HL-60 (cell line): ENCODE measurements around the gene LMAN2.
A peak's percentile ranks its signal among the peaks of the same experiment; 100 is the strongest.

Experiments used
- DNase-seq, 2 experiments: peaks; one replicate each; pipeline ENCODE4 v3.0.0-alpha.2; 2010 to 2020; ENCODE audit warnings: low read depth in 1 of 2, low spot score in 1 of 2
- H3K27ac ChIP-seq: fragments of 250-450 bp; sonication (Bioruptor Pico); replicated peaks from 2 replicates; pipeline ENCODE4 v1.5.1; 2020; ENCODE audit warnings: mild to moderate bottlenecking, moderate library complexity
- H3K27me3 ChIP-seq: fragments of 250-450 bp; sonication (Bioruptor Pico); 2 replicates; pipeline ENCODE4 v1.5.1; 2021; ENCODE audit warnings: mild to moderate bottlenecking, moderate library complexity; ENCODE audit not compliant: insufficient read depth, poor library complexity, severe bottlenecking
- H3K4me3 ChIP-seq: replicated peaks from 2 replicates; pipeline ENCODE4 v1.5.1; 2011; ENCODE audit warnings: mild to moderate bottlenecking, control low read depth, low read length; ENCODE audit not compliant: insufficient read depth
- GABPA ChIP-seq: IDR thresholded peaks from 2 replicates; pipeline ENCODE4 v1.6.1; 2012; ENCODE audit warnings: low read depth
- POLR2AphosphoS5 ChIP-seq: IDR thresholded peaks from 2 replicates; pipeline ENCODE4 v1.6.1; 2012; ENCODE audit warnings: low read depth
- SPI1 ChIP-seq: IDR thresholded peaks from 2 replicates; pipeline ENCODE4 v1.6.1; 2012; ENCODE audit warnings: low read depth, mild to moderate bottlenecking, borderline replicate concordance
- TF ChIP-seq, protein P1 (sequence below): IDR thresholded peaks from 2 replicates; pipeline ENCODE4 v1.6.1; 2012; ENCODE audit warnings: low read depth; ENCODE audit not compliant: insufficient replicate concordance
- TF ChIP-seq, protein P2 (sequence below): IDR thresholded peaks from one replicate; pipeline ENCODE4 v1.5.1; 2011; ENCODE audit warnings: low read length, control low read depth, inconsistent platforms; ENCODE audit not compliant: insufficient read depth

The LMAN2 gene

GRCh38 chr5:177320879-177321278 is 30.6 kb downstream of the LMAN2 start:
- peak; percentile 99 for TF ChIP-seq SPI1
- TF ChIP-seq, protein P1, sequence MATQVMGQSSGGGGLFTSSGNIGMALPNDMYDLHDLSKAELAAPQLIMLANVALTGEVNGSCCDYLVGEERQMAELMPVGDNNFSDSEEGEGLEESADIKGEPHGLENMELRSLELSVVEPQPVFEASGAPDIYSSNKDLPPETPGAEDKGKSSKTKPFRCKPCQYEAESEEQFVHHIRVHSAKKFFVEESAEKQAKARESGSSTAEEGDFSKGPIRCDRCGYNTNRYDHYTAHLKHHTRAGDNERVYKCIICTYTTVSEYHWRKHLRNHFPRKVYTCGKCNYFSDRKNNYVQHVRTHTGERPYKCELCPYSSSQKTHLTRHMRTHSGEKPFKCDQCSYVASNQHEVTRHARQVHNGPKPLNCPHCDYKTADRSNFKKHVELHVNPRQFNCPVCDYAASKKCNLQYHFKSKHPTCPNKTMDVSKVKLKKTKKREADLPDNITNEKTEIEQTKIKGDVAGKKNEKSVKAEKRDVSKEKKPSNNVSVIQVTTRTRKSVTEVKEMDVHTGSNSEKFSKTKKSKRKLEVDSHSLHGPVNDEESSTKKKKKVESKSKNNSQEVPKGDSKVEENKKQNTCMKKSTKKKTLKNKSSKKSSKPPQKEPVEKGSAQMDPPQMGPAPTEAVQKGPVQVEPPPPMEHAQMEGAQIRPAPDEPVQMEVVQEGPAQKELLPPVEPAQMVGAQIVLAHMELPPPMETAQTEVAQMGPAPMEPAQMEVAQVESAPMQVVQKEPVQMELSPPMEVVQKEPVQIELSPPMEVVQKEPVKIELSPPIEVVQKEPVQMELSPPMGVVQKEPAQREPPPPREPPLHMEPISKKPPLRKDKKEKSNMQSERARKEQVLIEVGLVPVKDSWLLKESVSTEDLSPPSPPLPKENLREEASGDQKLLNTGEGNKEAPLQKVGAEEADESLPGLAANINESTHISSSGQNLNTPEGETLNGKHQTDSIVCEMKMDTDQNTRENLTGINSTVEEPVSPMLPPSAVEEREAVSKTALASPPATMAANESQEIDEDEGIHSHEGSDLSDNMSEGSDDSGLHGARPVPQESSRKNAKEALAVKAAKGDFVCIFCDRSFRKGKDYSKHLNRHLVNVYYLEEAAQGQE = no peak
- Histone ChIP-seq H3K27ac (no peak overlapping the region), H3K27me3 (no peaks in the 10 kb centered on the region), H3K4me3 (no peak overlapping the region)
- peak in 1 of 2 experiments; percentile 75 for DNase-seq

- peak in 1 of 2 experiments; percentile 81 for DNase-seq
- Histone ChIP-seq H3K27me3 (no peaks in the 10 kb centered on the region), H3K4me3 (no peak overlapping the region), H3K27ac (peak overlapping the region; percentile 15; the same call in 1 of the 2 replicates)
- TF ChIP-seq, protein P2, sequence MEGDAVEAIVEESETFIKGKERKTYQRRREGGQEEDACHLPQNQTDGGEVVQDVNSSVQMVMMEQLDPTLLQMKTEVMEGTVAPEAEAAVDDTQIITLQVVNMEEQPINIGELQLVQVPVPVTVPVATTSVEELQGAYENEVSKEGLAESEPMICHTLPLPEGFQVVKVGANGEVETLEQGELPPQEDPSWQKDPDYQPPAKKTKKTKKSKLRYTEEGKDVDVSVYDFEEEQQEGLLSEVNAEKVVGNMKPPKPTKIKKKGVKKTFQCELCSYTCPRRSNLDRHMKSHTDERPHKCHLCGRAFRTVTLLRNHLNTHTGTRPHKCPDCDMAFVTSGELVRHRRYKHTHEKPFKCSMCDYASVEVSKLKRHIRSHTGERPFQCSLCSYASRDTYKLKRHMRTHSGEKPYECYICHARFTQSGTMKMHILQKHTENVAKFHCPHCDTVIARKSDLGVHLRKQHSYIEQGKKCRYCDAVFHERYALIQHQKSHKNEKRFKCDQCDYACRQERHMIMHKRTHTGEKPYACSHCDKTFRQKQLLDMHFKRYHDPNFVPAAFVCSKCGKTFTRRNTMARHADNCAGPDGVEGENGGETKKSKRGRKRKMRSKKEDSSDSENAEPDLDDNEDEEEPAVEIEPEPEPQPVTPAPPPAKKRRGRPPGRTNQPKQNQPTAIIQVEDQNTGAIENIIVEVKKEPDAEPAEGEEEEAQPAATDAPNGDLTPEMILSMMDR = no peak
- no peak for TF ChIP-seq GABPA
- TF ChIP-seq, protein P1 = no peak
- no peak for TF ChIP-seq POLR2AphosphoS5
- TF ChIP-seq SPI1 = peak; percentile 13; the same call in 1 of the 2 replicates
Observed at GRCh38 chr5:177319913-177320588, 31.4 kb downstream of the LMAN2 start.

DNA sequence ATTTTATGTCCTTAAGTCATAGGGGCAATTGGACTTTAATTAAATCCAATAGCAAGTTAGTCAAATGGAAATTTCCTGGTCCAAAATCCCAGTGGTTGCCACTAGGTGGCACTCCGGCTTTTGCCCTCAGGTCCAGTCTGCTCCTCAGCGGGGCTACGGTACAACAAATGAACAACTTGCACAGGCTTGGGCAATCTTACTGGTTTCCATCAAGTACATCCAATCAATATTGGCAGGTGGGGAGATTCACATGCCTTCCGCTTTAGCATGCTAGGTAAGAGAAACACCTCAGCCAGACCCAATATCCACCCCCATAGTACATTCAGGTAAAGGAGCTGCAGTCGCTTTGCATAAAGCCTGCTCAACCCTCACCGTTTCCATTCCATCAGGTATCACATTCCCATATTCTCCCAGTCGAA is 33.5 kb downstream of the LMAN2 start:
- TF ChIP-seq, protein P2 = peak; percentile 95
- TF ChIP-seq GABPA = no peak
- peak in 1 of 2 experiments; percentile 80 for DNase-seq
- H3K27ac ChIP-seq = no peak overlapping the region
- no peak overlapping the region for H3K4me3 ChIP-seq
- H3K27me3 ChIP-seq = no peaks in the 10 kb centered on the region

- TF ChIP-seq, protein P2 = no peak
- Histone ChIP-seq H3K27me3 (no peaks in the 10 kb centered on the region), H3K4me3 (no peak overlapping the region), H3K27ac (no peak overlapping the region)
- no peak for DNase-seq
Observed at GRCh38 chr5:177316005-177316404, 35.5 kb downstream of the LMAN2 start.
